Stimulated activated CD8-positive, alpha-beta memory T cell treated with anti-CD3 and anti-CD28 coated beads, Interleukin-4, amount 100 ng/mL, for 1 hour (primary cell): ENCODE results near the gene PRKCA.
"Not testable (repeated sequence)": the region's sequence is repeated elsewhere in the genome, so short reads cannot be mapped to it uniquely, and the experiment has no call there.

ENCODE experiments used
- DNase-seq, 2 donors: peaks; one replicate each; pipeline ENCODE4 v3.0.0-alpha.2; 2020; ENCODE audit warnings: low read depth in 2 of 2, low spot score in 1 of 2

The PRKCA gene

DNA sequence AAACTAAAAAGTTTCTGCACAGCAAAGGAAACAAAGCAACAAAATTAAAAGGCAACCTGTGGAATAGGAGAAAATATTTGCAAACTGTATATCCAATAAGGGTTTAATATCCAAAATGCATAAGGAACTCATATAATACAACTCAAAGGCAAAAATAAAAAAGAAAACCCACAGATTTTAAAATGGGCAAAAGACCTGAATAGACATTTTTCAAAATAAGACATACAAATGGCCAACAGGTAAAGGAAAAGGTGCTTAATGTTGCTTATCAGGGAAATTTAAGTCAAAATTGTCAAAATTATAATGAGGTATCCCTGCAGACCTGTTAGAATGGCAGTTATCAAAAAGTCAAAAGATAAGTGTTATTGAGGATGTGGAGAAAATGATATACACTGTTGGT, 399.0 kb downstream of the PRKCA start:
- DNase-seq = no peak

DNA sequence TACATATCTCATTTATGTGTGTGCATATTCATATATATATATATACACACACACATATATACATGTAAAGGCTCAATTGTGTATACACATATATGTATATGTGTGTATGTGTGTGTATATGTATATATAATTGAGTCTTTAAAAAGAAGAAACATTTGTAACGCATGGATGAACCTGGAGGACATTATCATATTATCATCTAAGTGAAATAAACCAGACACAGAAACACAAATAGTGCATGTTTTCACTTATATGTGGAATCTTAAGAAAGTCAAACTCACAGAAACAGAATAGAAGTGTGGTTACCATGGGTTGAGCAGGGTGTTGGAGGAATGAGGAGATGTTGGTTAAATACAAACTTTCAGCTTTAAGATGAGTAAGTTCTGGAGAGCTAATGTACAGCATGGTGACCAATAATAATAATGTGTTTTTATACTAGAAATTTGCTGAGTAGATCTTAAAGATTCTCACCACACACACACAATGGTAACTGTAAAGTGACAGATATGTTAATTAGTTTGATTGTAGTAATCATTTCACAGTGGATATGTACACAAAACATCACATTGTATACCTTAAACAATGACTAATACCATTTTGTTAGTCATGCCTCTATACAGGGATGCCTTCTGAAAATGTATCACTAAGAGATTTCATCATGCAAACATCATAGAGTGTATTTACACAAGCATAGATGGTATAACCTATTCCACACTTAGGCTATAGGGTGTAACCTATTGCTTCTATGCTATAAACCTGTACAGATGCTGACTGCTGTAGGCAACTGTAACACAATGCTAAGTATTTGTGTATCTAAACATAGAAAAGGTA, 399.9 kb downstream of the PRKCA start:
- DNase-seq = no peak

DNA sequence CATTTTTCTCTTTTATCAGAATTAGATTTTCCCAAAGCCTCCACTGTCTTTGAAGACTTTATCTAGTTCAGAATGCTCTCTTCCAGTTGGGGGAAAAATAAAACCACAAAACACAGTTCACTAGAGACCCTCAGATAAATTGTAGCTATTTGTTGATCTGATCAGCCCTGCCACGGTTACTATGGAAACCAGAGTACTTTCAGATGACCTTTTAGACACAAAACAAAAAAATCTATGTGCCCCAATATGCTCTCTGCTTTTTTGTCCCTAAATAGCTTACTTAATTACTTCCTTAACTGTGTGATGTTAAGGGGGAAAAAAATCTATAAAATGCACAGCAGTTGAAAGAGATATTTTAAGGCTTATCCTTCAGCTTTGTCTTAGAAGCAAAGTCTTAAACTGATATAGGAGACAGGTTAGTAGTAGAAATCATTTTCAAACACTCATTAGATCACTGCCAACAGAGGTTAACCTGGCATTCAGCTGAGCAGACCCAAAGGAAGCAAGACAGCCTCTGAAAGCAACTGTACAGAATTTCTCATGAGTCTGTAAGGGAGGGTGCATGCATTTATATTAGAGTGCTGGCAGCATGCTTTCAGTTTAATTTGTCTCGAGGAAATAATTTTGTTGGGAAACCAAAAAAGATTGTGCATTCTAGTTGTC, 402.6 kb downstream of the PRKCA start:
- no peak for DNase-seq

DNA sequence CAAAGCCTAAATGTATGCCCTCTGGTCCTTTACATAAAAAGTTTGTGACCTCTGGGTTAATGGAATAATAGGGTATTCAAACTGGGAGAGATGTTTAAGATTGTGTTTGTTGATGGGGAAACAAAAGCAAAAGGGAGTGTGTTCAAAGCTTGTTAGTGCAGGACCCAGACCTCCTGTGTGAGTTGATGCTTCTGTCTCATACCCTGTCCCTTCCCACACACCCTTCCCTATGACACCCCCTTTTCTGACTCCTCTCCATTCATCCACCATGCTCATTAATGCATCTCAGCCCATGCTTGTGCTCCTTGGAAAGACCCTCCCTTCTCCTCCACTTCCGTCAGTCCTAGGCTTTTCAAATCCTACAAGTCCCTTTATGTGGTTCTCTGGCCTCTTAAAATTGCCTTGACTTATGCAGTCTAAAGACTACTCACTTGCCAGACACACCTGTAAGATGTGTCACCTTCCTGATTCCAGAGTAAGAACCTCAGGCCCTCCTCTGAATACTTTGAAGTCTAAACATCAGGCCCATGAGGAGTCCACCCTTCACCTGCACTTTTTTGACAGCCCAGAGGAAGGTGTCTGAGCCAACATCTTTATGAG, 404.5 kb downstream of the PRKCA start:
- DNase-seq = no peak

DNA sequence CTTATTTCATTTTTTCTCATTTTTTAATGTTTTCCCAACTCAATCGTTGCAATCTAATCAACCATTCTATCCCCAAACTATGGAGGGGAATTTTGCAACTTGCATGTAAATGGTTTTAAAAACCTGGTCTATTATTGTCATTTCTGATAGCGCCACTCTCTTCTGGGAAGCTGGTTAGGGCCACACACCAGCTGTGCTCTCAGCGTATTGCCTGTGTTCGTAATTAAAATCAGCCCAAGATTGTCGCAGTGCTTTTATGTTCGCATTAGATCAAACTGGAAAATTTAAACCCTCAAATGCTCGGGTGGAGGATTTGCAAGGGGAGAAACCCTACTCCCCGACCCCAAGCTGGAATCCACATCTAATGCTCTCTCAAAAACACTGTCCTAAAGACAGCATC, 409.0 kb downstream of the PRKCA start:
- no peak for DNase-seq

DNA sequence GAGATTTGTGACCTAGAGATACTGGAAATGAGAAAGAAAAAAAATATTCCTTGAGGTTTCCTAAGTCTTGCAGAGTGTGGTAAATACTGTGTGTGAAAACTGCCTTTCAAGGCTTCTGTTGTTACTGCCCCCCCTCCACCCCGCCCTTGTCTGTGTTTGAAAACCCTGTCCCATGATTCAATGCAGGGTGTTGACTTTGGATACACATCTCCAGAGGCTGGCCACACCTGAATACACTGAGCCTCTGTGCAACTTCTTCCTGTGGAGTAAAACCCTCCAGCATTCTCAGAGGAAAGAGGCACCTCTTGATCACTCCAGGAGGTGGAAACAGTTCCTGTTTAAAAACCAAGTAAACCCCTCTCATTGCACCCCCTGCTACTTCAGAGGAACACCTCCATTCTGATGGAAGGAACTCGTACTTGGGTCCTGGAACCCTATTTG, 409.5 kb downstream of the PRKCA start:
- DNase-seq = no peak

DNA sequence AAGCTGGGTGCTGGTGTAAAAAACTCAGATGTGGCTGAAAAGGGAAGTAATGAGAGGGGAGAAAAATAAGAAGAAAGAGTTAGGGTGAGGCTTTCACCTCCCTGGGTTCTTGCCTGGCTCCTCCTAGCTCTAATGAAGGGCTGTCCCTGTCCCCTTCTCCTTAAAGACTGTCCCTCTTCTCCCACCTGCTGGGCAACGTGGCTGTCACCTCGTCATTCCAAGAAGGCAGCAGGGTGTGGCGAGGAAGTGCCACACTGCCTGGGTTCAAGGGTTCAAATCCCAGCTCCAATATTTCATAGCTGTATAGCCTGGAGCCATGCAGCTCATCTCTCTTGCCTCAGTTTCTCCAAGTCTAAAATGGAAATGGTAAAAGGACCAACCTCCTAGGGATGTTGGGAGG, 410.0 kb downstream of the PRKCA start:
- DNase-seq = no peak

DNA sequence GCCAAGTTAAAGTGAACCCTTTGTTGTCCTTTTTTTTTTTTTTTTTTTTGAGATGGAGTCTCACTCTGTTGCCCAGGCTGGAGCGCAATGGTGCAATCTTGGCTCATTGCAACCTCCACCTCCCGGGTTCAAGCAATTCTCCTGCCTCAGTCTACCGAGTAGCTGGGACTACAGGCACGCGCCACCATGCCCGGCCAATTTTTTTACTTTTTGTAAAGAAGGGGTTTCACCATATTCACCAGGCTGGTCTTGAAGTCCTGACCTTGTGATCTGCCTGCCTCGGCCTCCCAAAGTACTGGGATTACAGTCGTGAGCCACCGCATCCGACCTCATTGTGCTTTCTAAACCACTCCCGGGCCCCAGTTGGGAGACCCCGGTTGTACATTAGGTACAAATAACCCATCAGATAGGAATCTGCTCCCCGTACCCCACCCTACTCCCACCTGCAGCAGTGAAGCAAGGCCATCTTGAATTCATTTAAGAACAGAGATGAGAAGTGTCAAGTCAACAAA, 410.7 kb downstream of the PRKCA start:
- DNase-seq = not testable (repeated sequence)

DNA sequence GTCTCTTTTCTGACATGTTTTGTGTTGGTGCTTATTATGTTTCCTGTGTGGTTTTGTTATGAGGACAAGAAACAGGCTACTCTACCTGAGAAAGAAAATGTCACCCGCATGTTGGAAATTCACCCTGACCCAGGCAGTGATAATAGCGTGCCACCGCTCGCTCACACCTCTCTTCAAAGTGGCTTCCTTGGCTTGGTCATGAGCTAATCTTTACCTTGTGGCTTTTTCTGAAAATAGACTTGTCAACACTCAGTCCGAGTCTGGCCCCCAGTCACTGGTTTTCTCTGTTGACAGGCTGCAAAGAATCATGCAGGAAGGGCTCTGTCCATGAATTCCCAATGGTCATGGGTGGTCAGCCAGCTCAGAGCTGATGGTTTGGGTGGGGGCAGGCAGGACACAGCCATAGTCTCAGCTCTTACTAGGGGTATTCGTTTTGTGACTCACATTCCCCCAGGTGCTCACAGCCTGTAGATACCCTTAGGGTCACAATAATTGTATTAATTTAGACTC, 411.2 kb downstream of the PRKCA start:
- no peak for DNase-seq

DNA sequence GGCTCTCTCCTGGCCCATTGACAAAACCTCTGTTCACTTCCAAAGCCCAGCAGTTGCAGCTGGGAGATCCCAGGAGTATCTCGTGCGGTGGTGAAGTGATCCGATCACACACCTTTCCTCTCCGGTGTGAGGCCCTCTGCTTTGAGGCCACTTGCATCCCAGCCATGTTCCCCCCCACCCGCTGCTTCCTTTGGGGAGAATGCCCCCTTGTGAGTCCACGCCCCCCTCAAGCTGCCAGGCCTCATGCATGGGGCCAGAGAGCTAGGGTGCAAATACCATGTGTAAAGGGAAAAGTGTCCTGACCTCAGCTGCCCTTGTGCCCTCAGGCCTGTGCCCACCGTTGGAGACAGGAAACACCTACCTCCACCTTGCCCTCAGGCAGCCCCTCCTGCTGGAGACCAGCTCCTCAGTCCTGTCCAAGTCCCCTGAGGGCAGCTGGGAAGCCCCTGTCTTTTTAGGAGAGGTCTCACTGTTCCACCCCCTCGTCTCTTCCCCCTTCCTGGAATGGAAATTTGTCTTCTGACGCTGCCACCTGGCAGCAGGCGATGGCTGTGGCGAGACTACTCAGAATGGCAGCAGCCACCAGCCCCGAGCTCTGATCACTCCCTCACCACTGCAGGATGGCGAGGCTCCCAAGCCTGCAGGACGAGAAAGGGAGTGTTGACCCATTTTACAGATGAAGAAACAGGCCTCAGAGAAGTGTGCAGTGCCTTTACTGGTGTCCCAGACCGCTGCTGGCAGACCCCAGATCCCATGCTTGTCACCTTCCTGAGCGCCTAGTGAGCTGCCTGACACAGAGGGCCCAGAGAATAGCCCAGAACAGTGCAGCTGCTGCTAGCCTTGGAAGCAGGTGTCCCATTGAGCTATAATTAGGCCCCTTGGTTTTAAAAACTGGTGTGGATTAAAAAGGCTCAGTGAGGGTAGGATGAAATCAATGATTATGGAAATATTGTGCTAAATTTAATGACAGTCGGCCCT, 411.9 kb downstream of the PRKCA start:
- no peak for DNase-seq

DNA sequence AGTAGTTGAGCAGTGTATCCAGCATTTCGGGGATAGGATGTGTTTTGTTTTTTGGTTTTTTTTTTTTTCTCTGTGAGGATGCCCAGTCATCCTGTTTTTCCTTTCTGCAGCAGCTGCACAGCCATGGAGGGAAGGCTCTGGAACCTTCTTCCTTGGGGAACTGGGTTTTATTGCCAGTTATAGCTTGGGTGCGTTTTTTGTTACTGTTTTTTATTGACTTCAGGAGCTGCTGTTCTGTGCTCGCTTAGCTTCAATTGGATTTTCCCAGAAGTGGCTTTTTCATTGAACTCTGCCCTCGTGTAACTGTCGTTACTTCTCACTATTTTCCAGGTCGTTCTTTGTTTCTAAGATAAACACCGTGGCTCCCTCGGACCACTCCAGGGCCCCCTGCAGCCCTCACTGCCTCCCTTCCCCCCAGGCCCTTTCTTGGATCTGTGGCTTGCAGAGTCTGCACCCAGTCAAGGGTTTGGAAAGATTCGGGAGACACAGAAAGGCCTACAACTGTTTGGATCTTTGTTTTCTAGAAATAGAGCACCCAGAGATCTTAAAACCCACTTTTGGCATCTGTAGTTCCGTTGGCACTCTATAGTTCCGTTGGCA, 412.8 kb downstream of the PRKCA start:
- no peak for DNase-seq

DNA sequence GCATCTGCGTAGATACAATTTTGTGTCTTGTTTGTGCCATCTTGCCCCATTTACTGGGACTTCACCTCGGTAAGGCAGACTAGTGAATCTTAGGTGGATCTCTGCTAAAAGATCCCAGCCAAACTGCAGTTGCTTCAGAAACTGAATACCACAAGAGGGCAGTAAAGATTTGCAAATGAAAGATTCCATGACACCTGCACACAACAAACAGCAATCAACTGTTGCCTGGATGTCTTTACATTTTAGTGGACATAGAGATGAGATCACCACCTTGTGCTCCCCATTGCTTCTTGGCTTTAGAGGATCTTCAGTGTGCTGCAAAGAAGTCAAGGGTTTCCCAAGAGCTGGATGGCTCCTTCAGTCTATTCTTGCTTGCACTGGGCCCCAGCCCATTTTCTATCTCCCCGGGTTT, 413.3 kb downstream of the PRKCA start:
- no peak for DNase-seq

DNA sequence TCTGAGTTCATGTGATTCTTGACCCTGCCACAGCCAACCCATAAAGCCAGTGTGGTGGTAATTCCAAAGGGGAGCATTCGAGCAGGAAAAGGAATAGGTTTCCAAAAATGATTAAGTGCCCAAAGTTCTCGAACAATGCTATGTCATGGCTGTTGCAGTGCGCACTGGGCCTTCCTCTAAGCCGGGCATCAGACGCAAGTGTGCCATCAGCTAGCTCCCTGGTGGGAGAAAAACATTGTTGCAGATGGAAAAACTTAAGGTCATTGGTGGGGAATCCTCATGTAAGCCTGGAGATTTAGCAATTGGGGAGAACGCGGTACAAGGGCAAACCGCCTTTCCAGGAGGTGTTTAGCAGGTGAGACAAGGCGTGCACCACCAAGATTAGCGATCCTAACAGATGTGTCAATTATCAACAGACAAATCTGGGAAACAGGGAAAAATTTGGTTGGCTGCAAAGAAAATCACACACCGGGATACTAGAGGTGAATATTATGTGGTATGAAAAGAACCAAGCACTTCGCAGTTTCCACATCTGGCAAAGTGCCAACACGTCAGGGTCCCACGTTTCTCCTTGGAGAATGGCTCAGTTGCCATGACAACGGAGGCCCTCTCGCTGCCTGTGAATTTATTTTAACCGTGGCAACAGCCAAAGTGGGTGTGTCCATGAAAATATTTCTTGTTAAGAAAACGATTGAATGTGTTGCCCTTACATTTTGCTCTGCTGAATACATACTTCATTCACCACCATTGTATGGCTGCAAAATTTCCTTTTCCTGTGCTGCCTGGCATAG, 414.0 kb downstream of the PRKCA start:
- no peak for DNase-seq

DNA sequence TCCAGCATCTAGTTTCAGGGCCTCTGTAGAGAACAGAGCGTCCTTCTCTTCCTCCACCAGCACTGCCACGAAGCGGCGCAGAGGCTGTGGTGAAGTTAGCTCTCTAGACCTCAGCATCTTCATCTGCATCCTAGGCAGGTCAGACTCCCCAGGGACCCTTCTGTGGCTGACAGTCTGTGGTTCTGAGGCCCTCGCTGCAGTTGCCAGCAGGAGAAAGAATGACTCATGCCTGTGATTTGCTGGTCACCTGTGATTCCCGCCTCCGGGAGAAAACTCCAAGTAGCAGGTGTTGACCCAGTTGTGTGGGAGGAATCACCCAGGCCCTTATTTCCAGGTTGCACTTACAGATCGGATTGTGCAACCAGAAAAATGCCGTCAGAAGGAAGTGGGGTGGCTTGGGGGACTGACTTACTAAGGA, 415.2 kb downstream of the PRKCA start:
- DNase-seq = no peak

DNA sequence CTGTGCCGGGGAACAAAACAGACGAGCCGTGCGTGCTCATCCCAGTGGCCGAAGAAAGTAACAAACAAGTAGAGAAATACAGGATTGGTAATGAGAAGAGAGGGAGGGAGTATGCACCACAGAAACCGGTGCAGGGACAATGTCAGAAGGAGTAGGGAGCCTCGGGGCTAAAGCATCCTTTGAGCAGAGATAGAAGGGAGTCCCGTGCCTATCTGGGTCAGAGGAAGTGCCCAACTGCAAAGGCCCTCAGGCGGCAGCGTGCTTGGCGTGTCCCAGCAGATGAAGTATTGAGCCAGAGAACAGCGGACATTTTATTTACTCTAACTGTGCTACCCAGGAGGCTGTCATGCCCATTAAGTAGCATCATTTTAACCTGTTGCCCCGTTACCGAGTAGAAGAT, 417.6 kb downstream of the PRKCA start:
- no peak for DNase-seq

DNA sequence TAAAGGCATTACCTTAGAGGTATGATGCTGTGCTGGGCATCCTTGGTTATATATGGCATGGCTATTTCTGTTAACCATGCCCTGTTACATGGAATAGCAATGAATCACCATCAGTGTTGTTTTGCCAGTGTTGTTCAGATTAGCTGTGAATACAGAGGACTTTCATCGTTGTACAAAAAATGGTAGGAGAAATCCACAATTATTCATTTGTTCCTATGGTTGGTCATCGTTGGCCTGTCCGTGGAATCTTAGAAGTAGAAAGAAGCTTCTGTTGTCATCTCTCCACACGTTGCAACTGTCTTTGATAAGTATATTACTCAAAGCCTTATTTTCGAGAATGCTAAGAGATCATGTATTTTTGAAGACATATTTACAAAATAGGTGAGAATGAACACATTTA, 418.2 kb downstream of the PRKCA start:
- DNase-seq = no peak

DNA sequence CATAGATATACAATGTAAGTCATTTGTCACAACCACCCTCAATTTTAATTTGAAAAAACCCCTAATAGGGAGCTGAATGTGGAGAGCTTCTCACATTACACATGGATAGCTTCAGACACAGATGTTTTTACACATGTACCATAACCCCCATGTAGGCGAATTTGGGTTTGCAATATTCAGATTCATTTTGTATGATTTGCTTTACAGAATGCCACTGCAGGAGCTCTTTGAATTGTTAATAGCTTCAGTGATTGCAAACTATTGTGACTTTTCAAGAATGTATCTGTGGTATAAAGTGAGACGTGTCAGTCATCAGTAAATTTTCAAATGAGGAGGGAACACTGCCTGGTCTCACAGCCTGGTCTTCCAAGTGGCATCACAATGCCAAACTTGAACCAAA, 419.9 kb downstream of the PRKCA start:
- no peak for DNase-seq

DNA sequence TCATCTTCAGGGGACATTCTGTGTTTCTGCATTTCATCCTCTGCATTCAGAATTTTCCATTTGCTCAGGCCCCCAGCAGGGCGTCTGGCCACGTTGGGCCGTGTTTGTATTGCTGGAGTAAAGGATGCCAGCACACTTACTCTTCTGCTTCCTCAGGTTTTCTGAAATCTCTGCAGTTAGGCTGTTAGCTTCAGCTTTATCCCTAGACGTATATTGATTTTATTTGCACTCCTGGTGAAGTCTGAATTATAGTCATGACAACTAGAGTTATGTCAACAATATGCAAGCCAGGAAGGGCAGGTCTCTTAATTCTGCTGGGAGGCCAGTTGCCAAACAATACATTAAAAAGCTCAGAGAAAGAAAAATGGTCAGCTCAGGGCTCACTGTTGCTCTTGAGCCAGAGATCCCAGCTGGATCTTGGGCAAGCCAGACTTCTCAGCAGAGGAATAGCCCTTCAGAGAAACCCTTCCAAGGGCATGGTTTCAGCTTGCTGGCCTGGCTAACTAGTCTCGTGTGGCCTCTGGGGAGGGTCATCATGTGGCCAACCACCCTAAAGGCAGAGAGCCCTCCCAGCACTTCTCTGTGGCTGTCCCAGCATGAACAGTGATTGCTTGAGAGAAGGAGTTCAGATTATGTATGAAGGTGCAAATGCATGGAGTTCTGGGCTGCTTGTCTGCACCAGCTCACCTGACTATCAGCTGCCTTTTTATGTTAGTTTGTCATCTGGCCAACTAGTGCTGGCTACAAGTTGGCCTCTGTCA, 422.3 kb downstream of the PRKCA start:
- DNase-seq = no peak

DNA sequence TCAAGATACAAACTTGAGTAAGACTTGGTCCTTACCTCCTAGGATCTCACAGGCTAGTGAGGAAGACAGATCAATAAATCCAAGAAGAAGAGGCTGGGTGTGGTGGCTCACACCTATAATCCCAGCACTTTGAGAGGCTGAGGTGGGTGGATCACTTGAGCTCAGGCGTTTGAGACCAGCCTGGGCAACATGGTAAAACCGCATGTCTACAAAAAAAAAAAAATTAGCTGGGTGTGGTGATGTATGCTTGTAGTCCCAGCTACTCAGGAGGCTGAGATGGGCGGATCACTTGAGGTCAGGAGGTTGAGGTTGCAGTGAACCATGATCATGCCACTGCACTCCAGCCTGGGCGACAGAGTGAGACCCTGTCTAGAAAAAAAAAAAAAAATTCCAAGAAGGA, 423.0 kb downstream of the PRKCA start:
- not testable (repeated sequence) for DNase-seq
